Astrocyte (in vitro differentiated cells and primary cell): Measurements from ENCODE around the gene TMEM14C.
"Not testable (repeated sequence)": the region's sequence is repeated elsewhere in the genome, so short reads cannot be mapped to it uniquely, and the experiment has no call there.

Source experiments
- EZH2 ChIP-seq: IDR thresholded peaks from 2 replicates; pipeline ENCODE4 v1.6.1; 2012; ENCODE audit warnings: mild to moderate bottlenecking, low read length, inconsistent platforms; ENCODE audit not compliant: insufficient read depth
- TF ChIP-seq, protein P1 (sequence below): IDR thresholded peaks from 2 replicates; pipeline ENCODE4 v1.5.1; 2011; ENCODE audit warnings: low read depth, mild to moderate bottlenecking, inconsistent platforms, low read length, moderate library complexity; ENCODE audit not compliant: insufficient read depth

DNA sequence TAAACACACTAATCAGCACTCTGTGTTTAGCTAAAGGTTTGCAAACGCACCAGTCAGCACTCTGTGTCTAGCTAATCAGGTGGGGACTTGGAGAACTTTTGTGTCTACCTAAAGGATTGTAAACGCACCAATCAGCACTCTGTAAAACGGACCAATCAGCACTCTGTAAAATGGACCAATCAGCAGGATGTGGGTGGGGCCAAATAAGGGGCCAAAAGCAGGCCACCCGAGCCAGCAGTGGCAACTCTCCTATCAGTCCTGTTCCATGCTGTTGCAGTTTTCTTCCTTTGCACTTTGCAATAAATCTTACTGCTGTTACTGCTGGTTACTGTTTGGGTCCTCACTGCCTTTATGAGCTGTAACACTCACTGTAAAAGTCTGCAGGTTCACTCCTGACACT is 18.8 kb downstream of the TMEM14C start:
- TF ChIP-seq, protein P1, sequence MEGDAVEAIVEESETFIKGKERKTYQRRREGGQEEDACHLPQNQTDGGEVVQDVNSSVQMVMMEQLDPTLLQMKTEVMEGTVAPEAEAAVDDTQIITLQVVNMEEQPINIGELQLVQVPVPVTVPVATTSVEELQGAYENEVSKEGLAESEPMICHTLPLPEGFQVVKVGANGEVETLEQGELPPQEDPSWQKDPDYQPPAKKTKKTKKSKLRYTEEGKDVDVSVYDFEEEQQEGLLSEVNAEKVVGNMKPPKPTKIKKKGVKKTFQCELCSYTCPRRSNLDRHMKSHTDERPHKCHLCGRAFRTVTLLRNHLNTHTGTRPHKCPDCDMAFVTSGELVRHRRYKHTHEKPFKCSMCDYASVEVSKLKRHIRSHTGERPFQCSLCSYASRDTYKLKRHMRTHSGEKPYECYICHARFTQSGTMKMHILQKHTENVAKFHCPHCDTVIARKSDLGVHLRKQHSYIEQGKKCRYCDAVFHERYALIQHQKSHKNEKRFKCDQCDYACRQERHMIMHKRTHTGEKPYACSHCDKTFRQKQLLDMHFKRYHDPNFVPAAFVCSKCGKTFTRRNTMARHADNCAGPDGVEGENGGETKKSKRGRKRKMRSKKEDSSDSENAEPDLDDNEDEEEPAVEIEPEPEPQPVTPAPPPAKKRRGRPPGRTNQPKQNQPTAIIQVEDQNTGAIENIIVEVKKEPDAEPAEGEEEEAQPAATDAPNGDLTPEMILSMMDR: not testable (repeated sequence)
- TF ChIP-seq EZH2: not testable (repeated sequence)
